ENCODE data around the gene TMEM132C.
A peak's percentile ranks its signal among the peaks of the same experiment; 100 is the strongest.
"Not testable (repeated sequence)": the region's sequence is repeated elsewhere in the genome, so short reads cannot be mapped to it uniquely, and the experiment has no call there.

The TMEM132C gene

DNA sequence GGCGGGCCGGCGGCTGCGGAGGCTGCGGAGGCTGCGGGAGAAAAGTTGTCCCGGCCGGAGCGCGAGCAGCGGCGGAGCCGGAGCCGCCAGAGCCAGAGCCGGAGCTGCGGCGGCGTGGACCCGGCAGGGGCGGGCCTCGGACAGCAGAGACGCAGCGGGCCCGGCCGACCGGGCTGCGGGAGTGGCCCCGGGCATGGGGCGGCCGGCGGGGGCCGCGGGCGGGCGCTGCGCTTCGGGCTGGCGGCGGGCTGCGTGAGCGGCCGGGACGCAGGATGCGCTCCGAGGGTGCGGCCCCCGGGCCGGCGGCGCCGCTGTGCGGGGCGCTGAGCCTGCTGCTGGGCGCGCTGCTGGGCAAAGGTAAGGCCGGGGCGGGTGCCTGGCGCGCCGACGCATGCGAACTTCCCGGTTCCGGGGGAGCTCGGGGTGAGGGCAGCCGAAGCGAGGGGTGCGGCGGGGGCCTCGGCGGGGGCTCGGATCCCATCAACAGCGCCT is at the start of gene TMEM132C:
Gene TMEM132C, plus strand, starts transcription at position 40 of the 492 bp plus-strand sequence. Its CDS starts 233 bp downstream, at position 273.
- DNase-seq = no peak

DNA sequence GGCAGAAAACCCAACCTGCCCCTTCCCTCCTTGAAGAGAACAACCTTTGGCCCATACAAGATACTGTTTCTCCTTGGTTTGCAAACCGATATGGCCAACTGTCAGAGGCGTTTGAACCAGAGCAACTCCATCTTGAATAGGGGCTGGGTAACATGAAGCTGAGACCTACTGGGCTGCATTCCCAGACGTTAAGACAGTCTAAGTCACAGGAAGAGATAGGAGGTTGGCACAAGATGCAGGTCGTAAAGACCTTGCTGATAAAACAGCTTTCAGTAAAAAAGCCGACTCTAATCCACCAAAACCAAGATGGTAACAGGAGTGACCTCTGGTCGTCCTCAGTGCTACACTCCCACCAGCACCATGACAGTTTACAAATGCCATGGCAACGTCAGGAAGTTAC is 42.7 kb upstream of the TMEM132C start:
- no peak for DNase-seq

DNA sequence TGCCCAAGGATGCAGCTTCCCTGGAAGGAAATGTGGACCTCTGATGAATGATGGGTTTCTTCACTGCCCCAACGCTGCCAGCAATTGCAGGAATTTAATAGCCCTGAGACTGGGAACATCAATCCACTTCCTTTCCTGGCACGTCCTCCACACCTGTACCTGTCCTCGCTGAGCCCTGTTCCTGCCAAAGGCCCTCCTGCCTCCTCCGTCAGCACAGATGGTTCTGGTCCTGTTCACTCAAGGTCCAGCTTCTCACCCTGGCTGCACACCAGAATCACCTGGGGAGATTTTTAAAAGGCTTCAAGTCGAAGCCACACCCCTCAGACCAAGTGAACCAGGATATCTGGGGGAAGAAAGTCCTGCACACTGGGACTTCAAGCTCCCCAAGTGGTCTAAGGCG is 38.4 kb upstream of the TMEM132C start:
- no peak for DNase-seq

DNA sequence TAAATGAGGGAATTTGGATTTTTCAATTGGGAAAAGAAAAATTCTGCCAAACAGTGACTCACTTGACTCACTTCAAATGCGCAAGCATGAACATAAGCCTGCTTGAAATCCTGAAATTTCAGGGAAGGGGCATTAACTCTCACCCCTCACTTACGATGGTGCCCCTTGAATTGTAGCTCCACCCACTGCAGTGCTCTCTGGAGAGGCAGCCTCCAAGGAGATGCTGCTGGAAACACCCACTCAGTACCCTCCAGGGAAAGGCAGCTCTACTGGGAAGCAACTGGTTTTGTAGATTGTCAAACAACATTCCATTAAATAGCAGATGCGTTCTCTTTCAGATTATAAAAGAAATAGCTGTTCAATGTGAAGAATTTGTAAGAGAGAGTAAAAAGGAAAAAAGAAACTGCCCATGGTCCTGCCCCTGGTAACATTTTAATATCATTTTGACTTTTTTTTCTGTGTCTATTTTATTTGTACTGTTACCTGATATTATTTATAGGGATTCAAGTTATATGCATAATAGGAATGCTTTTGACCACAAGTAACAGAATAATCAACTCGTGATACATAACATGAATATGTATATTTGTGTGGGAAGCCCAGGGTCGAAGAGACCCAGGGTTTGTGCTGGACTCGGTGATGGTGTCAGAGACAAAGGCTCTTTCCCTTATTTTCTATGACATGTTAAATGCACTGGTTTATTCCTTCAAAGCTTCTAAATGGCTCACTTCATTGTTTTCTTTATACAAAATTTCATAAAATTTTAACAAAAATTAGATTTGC is 31.1 kb upstream of the TMEM132C start:
- DNase-seq = no peak

DNA sequence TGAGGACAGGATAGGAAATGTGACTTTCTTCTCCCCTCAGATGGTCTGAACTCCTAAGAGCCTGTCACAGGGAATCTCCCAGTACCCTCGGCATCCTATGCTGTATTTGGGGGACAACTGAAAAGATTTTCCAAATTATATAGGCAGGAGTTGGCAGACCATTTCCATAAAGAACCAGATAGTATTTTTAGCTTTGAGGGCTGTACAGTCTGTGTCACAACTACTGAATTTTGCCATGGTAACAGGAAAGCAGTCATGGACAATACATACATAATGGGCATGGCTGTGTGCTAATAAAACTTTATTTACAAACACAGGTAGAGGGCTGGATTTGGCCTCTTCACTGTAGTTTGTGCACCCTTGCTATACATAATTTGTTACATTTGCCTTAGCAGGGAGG is 30.4 kb upstream of the TMEM132C start:
- DNase-seq = no peak

DNA sequence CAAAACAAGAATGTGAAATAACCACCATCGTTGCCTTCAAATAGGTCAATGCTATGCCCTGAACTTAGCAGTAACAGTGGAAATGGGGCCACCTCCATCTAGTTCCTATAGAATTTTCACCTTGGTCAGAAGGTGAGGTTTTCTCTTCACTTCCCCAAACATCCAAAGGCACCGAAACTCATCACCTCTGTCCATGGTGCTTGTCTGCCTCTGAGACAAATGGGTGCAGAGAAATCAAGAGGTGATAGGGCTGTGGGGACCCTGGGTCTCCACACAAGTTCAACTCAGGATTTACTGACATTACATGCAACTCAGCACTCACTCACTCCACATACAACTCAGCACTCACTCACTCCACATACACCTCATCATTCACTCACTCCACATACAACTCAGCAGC is 26.2 kb upstream of the TMEM132C start:
- no peak for DNase-seq

DNA sequence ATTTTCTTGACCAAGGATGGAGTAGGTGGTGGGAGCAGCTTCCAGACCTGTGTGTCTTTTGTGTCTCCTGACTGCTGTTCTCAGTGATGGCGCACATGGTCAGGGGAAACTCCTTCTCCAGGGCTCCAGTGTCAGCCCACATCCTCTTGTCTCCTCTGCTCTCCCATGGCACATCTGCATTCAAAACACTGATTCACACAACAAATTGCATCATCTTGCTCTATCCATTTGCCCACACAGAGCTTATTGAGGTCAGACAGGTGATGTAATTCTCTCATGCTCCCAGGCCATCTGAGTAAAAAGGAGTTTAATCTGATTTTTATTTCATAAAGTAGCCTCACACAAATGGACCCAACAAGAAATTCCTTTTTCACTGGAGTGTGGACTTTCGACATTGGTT is 21.8 kb upstream of the TMEM132C start:
- DNase-seq = no peak

DNA sequence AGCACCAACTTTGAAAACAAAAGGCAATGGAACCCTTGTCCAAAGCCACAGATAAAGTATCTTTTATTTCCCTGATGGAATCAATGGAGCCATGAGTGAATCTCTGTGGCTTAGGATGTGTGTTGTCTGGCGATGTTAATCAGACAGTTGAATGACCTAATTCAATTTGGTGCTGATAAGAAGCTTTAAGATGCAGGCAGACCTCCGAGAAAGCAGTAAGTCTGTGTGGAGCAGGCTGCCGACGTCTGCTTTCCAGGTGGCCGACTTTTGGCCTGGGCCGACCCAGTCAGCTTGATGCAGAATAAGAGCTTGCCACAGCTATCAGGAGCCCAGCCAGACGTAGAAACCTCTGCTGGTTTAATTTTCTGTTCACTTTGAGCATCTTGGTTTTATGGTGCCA is 21.1 kb upstream of the TMEM132C start:
- DNase-seq = no peak

DNA sequence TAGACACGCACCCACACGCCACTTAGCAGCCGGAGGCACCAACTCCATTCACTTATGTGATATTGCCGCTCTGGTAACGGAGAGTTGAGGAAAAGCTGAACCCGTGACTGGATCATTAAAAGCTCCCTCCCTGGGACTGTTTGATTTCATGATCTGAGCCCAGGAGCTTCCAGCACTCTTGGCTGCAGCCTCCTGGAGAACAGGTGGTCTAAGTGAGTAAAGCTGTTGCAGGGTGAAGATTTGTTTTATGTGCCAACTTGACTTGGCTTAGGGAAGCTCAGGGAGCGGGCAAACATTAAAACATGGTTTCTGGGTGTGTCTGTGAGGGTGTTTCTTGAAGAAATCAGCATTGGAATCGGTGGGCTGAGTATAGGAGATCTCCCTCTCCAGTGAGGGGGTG is 16.9 kb upstream of the TMEM132C start:
- DNase-seq = peak; percentile 28

DNA sequence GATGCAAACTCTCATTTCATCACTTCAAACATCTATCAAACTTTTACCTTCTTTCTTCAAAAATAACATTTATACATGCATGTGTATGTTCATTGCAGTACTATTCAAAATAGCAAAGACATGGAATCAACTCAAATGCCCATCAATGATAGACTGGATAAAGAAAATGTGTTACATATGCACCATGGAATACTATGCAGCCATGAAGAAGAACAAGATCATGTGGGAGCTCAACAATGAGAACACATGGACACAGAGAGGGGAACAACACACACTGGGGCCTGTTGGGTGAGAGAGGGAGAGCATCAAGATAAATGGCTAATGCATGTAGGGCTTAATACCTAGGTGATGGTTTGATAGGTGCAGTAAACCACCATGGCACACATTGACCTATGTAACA is 13.1 kb upstream of the TMEM132C start:
- not testable (repeated sequence) for DNase-seq

DNA sequence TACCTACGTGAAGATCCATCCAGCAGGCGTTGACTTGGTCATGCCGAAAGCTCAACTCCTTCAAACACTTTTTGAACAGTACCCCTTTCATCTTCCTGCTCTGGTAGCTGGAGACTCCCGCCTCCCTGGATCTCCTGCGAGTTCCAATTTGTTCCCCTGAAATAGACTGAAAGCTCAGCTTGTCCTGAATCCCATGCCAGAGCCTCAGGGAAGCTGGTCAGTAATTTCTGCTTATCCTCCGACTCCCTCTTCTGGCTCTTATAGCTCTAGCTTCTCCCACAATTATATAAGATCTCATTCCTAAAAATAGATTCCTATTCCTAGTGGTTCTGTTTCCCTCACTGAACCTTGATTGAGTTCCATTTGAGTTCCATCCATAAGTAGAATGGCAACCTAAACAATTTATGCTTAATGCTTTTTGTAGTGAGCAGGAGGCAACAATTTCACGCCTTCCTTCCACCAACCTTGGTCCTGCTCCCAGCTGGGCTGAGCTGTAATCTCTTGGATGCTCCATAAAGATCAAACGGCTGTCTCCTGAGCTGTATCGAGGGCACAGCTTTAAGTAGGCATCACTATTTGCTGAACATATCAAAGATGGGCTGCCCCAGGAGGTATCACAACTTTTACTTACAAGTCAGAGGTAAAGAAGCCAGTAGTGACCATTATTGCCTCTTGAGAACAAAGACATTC is 8.0 kb upstream of the TMEM132C start:
- DNase-seq = no peak

DNA sequence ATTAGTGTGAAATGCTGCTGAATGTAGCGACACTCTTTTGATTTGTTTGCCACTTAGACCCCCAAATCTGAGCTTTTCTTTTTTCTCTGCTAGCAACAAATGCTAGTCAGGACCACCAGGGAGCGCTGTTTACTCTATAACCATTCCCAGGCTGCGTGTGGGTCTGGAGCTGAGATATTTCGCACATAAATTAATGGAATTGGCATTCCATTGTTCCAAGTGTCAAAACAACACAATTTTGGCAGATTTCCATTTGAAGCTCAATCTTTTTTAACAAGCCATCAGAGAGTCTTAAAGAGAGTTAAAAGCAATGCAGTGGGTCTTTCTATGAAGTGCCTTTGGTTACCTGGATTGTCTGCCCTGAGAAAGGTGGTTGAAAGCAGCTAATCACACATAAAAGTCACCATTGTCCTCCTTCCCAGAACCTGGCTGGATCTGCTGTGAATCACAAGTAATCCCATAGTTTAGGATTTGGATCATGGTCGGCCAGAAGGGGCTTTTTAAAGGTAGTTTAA is 7.4 kb upstream of the TMEM132C start:
- no peak for DNase-seq

DNA sequence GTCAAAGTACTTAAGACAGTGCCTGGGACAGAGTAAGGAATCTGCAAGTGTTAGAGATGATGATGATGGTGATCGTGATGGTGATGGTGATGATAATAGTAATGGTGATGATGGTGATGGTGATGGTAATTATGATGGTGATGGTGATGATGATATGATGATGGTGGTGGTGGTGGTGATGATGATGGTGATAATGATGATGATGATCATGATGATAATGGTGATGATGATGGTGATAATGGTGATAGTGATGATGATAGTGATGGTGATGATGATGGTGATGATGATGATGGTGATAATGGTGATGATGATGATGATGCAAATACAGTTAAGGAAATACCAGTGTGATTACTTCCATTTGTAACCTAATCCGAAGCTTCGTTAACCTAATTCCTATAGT is 5.2 kb upstream of the TMEM132C start:
- no peak for DNase-seq

DNA sequence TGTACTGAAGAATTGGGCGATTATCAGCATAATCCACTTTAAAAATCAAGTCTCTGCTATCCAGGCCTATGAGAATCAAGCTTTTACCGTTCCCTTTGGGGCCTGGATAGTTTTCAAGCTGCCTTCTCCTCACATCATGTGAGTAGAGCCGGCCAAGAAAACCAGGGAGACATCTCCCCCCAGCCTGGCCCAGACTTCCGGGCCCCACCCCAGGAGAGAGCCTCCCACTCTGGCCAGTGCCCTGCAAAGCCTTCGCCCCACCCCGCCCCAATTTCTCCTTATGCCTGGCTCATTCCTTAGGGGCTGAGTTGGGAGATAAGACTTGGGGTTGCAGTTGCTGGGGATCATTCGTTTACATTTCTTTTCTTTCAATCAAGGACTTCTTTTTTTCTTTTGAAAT is 1.4 kb upstream of the TMEM132C start:
- no peak for DNase-seq

DNA sequence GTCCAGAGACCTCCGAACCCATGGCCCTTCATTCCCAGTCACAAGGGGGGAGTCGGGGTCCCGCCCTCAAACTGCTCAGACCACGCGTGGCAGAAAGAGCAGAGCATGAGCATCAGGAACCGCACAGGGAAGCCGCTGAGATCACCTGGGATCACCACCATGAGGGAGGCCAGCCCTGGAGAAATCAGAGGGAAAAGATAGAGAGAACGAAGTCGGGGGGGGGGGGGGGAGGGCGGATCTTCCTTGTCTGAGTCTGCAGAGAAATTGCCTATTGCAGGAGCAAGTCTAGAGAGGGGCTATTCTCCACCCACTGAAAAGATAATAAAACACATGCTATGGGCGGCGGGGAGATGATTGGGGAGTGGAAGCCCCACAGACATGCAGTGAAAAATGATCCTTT is 884 bp upstream of the TMEM132C start:
- DNase-seq = no peak

DNA sequence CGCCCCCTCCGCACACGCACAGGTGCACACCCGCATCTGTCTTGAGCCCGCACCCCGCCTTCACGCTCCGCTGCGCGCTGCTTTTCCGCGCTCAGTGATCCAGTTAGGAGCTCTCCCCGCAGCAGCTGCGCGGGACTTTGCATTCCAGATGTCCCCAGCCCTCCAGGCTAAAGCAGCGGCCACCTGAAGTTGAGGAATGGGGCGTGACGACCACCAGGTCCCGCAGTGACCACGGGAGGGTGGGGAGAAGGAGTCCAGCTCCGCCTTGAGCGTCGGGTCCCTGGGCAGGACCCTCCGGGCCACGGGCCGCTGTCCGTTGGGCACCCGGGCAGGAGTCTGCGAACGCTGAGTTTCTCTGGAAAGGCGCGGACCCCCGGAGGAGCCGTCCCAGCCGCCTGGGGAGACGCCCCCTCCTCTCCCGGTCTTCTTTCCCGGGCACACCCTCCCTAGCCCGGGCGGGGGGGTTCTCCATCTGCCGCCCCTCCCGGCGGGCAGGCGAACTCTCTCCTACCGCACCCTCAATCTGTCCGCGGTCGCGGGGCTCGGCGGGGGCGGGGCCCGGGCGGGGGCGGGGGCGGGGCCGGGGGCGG is 334 bp upstream of the TMEM132C start:
- DNase-seq = no peak

DNA sequence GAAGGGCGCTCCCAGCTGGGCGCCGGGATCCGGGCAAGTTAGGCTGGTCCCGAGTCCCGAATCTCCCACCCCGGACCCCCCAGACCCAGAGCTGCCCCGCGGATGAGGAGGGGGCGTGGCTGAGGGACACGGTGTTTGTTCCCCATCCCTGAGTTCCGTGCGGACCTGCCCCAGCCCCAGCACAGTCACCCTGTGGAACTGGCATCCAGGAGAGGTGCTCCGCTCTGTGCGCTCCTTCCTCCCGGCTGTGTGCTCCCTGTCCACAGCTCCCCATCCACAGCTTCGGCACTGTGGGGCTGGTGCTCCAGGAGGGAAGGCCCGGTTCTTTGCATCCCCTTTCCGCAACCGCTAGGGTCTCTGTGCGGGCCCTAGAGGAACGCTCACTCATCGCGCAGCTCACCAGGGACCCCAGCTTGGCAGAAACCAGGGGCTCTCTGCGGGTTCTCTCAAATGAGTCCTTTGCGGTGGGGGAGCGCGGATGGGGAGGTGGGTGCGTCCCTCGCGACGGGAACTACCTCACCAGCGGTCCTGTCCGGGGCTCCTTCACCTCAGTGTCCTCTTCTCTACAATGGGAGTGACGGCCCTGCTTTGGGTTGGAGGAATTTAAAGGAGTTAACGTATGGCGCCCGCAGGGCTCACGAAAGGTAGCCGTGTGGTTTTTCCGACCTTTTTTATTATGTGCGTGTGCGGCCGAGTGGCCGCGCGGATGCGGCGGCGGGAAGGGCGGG is 845 bp downstream of the TMEM132C start:
- DNase-seq = no peak

DNA sequence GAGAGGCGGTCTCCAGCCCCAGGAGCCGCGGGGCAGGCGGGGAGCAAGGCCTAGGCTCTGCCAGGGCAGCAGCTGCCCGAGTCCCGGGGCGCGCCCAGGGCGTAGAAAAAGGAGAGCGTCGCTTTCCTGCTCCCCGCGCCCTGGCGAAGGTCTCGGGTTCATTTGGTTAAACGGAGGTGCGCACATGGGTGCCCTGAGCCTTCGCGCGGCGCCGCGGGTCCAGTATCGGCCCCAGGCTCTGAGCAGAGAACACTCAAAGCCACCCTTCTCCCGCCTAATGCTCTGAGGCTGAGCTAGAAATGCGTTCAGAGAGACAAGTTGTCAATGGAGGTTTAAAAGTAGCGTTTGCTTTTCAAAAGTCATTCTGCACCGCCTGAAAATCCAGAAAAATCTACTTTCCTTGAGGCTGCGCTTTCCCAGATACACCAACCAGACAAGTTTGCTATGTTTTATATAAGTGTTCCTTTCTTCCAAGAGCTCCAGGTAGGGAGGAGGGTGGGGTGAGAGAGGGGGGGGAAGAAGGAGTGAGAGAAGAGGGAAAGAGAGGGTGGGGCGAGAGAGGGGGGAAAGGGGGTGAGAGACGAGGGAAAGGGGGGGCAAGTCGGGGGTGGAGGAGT is 1.5 kb downstream of the TMEM132C start:
- DNase-seq = no peak

DNA sequence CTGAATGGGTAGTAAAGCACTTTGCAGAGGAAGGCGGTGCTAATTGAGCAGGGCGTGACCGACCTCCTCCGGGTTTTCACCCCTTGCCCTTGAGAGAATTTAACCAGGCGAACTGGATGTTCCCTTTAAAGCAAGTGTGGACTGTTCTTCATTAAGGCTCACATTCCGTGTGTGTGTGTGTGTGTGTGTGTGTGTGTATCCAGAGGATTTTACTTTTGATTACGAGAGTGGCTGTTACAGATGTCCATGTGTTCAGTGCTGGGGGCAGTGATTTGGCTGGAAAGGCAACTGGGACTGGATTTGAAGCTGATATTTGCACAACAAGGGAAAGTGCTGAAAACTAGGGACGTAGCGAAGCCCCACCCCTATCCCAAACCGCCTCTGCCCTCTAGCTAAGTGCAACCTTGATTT is 2.2 kb downstream of the TMEM132C start:
- no peak for DNase-seq

DNA sequence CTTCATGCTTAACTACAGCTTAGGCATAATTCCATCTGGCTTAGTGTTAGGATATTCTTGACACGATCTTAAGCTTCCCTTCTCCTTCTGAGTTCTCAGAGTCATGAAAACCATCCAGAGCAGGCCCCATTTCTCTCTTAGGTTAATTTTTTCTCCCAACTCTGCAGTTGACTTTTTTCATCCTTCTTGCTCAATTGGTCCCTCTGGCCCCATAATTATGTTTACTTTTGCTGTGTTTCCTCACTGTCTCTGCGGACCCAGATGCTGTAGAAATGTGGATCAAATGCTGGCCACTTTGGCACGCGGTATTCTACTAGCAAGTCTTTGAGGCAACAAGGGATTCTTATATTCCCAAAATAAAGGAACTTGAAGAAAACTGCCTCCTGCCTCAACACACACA is 9.5 kb downstream of the TMEM132C start:
- DNase-seq = no peak

DNA sequence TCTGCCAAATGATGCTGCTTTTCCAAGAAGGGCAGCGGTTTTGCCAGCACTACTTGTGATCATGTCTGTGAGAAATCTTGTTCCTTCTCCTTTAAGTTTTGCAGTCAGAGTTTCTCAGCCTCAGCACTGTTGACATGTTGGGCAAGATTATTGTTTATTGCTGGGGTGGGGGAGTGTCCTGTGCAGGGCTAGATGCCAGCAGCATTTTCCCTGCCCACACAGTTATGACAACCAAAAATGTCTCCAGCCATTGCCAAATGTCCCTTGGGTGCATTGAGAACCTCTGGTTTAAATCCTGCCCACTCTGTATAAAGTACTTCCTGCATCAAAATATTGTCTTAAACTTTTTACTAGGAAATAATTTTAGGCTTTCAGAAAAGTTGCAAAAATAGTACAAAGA is 20.0 kb downstream of the TMEM132C start:
- DNase-seq = no peak

DNA sequence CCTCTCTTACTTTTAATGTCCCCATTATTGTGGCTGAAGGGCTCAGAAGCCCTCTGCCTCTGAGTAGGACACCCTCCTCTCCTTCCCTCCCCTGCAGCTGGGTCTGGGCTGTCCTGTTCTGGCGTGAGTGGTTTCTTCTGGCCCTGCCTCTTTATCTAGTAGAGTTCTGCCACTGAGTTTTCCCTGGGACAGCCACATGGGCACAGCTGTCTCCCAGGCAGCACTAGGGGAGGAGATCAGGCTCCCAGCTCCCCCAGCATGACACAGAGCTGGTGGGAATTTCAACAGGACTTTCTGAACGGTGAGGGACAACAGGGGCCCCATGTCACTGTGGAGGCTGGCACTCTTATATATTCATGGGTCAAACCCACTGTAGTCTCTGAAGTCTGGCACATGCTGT is 21.4 kb downstream of the TMEM132C start:
- DNase-seq = no peak

DNA sequence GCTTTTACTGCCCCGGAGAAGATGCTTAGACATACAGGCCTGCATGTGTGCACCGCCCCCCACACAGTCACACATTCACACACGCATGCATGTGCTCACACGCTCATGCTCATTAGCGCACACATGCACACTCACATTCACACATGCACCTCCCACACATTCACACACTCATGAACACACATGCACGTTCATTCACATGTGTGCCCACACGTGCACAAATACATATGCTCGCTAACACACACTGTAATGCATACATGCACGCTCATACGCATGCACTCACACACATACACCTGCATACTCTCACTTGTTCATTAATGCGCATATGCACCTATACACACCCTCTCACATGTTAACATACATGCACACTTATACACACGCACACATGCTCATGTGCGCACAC is 21.9 kb downstream of the TMEM132C start:
- no peak for DNase-seq

Measured in NCI-H524 treated with DMSO at 0.1 percent for 48 hours (cell line).